ENCODE results near the gene MAP4K5.
A peak's percentile ranks its signal among the peaks of the same experiment; 100 is the strongest.
"Not testable (repeated sequence)": the region's sequence is repeated elsewhere in the genome, so short reads cannot be mapped to it uniquely, and the experiment has no call there.

MAP4K5 gene

GRCh38 chr14:50532502-50533240, at the start of gene MAP4K5:
Gene MAP4K5, minus strand, starts transcription at chr14:50532569. Its CDS starts 520 bp downstream, at chr14:50532049.
- DNase-seq, result peak; percentile 62 to 93

GRCh38 chr14:50578433-50578832, 46.1 kb upstream of the MAP4K5 start:
- DNase-seq, result no peak

DNA sequence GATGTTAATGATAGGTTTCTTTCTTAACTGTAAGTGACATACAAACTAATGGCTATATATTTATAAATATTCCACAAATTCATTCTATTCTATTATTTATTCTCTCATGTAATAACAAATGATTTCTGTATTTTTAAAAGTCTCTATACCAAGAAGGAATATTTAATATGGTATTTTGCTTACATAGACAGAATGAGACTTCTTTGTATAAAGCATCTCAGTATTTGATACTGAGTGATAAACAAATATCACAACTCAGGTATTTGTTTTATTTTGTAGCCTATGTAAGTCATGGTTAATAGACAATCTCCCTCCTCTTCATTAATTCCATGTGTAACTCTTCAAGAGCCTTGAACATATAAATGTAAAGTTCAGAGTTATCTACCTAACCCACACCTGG, 45.6 kb upstream of the MAP4K5 start:
- DNase-seq, result no peak

GRCh38 chr14:50575769-50576168, 43.4 kb upstream of the MAP4K5 start:
- no peak for DNase-seq

DNA sequence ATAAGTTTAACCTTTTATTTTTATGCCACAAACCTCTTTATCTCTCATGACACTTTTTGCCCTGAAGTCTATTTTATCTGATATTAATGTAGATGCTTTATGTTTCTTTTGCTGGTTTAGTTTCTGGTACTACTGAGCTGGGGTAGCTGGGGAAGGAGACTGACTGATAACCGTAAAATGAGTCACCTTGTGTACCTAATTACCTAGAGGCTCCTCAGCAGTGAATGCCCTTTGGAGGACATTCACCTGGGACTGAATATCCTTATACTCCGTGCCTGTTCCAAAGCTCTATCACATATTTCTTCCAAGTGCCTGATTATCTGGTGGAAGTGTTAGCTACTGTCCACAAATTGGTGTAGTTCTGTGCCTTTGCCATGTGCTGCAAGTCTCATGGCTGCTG, 41.5 kb upstream of the MAP4K5 start:
- DNase-seq, result no peak

GRCh38 chr14:50569714-50570274, 37.4 kb upstream of the MAP4K5 start:
- DNase-seq, result no peak

DNA sequence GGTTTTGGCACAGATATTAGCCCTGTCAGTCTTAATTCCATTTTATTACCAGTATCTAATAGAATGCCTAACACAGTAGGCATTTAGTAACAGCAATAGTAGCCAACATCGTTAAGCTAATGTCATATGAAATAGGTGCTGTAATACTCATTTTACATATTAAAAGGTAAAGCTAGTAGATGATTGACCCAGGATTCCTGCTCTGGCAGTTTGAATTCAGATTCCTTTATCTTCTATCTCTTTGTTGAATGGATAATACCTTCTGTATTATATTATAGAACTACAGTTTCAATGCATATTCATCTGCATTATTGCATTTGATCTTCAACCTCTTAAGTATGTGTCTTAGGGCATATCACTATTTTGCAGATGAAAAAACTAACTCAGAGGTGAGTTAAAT, 30.5 kb upstream of the MAP4K5 start:
- no peak for DNase-seq

- DNase-seq, result peak; percentile 55 to 88
Measured at GRCh38 chr14:50560931-50561285, 28.5 kb upstream of the MAP4K5 start.

GRCh38 chr14:50559990-50560930, 27.9 kb upstream of the MAP4K5 start, which contains the start of gene ATL1:
Gene ATL1, plus strand, starts transcription at chr14:50560145. Its CDS starts 121 bp downstream, at chr14:50560266.
- peak; percentile 70 to 77 for DNase-seq

- DNase-seq, result not testable (repeated sequence)
Measured at GRCh38 chr14:50552796-50553195, 20.4 kb upstream of the MAP4K5 start.

- no peak for DNase-seq
Measured at GRCh38 chr14:50551877-50552276, 19.5 kb upstream of the MAP4K5 start.

DNA sequence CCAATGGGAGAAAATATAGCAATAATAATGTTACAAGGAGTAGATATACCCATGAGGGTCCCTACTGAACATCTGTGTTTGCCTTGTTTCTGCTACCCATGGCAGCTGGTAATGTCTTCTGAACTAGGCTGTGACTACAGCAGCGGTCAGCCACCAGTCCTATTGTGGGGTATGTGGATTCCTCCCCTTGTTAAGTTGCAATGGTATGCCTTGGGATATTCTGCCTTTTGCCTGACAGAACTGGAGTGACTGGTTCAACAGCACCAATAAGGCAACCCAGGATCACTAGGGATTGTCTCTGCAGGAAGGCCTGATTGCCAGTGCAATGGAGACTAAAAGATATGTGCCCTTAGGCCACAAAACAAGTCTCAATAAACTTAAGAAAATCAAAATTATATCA, 17.9 kb upstream of the MAP4K5 start:
- no peak for DNase-seq

GRCh38 chr14:50545618-50546017, 13.2 kb upstream of the MAP4K5 start:
- DNase-seq, result peak; percentile 10 to 37

DNA sequence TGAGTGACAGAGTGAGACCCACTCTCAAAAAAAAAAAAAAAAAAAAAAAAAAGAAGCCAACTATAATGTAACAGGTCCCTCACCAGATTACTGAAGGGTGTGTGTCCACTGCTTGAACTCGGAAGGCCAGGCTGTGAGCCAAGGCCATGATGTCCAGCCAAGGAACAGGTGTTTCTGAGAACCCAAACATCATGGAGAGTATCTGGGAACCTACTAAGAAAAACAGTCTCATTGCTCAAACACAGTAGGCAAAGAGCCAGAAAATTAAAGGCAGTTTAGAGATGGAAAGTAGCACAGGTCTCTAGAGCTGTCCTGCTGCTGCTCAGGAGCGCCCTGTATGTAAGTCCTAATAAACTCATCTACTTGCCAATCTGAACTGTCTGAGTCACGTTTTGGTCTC, 12.5 kb upstream of the MAP4K5 start:
- peak in 1 of 2 experiments; percentile 15 for DNase-seq

DNA sequence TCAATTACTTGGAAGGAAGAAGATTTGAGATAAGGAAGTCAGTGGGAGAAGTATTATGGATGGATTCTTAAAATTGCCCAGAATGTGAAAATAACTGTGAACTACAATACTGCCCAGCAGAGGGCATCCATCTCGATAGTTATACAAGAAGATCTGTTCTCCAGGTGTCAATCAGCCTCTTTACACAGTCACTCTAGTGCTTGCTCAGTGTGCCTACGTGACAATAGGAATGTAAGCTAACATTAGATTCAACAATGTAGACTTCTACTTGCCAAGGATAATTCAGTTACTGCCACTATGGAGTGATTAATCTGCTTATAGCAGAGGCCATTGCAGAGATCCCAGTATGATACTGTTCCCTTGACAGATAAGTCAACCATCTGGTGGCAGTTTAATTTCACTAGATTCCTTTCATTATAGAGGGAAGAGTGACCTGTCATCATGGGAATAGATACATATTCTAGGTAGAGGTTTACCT, 10.6 kb upstream of the MAP4K5 start:
- peak; percentile 43 to 59 for DNase-seq

- DNase-seq, result no peak
Measured at GRCh38 chr14:50541159-50541567, 8.8 kb upstream of the MAP4K5 start.

DNA sequence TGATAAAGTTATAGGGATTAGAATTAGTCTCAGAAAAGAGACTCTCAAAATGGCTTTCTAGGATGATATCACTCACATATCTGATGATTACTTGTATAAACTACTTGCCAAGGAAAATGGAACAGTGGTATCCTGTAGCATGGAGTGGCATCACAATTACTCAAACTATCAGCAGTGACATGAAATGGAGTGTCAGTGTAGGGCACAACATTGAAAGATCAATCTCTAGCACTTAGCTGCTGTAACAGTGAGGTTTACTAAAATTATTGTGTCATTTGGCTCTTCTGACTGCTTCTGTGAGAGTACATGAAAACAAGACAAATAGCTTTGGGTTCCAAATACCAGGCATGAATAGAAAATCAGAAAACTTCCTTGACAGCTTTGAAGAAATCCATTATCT, 6.7 kb upstream of the MAP4K5 start:
- no peak for DNase-seq

- not testable (repeated sequence) for DNase-seq
Measured at GRCh38 chr14:50538034-50538433, 5.7 kb upstream of the MAP4K5 start.

GRCh38 chr14:50534997-50535396, 2.6 kb upstream of the MAP4K5 start:
- no peak for DNase-seq

- no peak for DNase-seq
Measured at GRCh38 chr14:50534416-50534815, 2.0 kb upstream of the MAP4K5 start.

DNA sequence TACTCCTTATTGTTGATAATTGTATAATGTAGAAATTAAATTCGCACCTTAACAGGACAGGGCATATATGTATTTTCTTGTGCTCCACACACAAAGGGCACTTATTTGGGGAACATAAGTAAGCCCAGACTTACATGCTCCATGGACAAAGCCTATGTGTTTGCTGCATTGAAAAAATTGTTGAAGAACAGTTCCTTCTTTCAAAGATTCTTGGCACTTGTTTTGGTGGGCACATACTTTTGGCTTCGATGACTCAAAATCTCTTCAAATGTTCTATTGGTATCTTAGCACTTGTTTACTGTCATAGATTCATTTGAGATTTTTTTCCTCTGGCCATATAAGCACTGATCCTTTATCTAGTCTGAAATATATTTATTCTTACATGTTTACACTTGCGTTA, 1.4 kb upstream of the MAP4K5 start:
- no peak for DNase-seq

- DNase-seq, result no peak
Measured at GRCh38 chr14:50533241-50533705, 904 bp upstream of the MAP4K5 start.
